Fibroblast of the aortic adventitia (primary cell): Measurements from ENCODE around the gene TEKTIP1. TPM values are rescaled to one million over a fixed set of nuclear protein-coding genes. Genes with fewer than 3 reads are reported as not detected.

Experiments used
- DNase-seq: peaks from one replicate; pipeline ENCODE4 v3.0.0-alpha.2; 2010; ENCODE audit warnings: low read depth
- H3K4me3 ChIP-seq: 2 replicates; pipeline ENCODE4 v1.5.1; 2011; ENCODE audit warnings: low read depth, mild to moderate bottlenecking, control low read depth, low read length, moderate library complexity
- CTCF ChIP-seq: IDR thresholded peaks from 2 replicates; pipeline ENCODE4 v1.5.1; 2011; ENCODE audit warnings: mild to moderate bottlenecking, low read length, control low read depth, inconsistent platforms; ENCODE audit not compliant: insufficient read depth
- total RNA-seq: library from RNA; depleted of rRNA; stranded (reverse); fragments of >200 nt; gene quantifications from 2 replicates; pipeline ENCODE4 v1.2.3, GENCODE V29; 2012; ENCODE audit warnings: low replicate concordance

TEKTIP1 gene
- total RNA-seq, 1 donor, result not detected

DNA sequence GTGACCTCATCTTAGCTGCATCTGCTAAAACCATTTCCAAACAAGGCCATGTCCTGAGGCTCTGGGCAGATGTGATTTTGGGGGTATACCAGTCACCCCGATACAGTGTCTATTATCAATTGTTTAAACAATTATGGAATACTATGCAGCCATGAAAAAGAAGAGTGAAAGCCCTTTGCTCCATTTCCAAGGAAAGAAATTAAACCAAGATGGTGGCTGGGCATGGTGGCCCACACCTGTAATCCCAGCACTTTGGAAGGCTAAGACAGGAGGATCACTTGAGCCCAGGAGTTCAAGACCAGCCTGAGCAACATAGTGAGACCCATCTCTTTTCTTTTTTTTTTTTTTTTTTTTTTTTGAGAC, 763 bp downstream of the TEKTIP1 start:
- DNase-seq, result no peak
- no peak for TF ChIP-seq CTCF
- no peak overlapping the region for H3K4me3 ChIP-seq

GRCh38 chr19:3543150-3544057, 4.4 kb downstream of the TEKTIP1 start:
- DNase-seq, result no peak
- no peak for TF ChIP-seq CTCF
- no peak overlapping the region for H3K4me3 ChIP-seq

GRCh38 chr19:3544058-3544376, 5.0 kb downstream of the TEKTIP1 start:
- DNase-seq, result no peak
- TF ChIP-seq CTCF, result no peak
- no peak overlapping the region for H3K4me3 ChIP-seq

GRCh38 chr19:3544742-3545668, 6.0 kb downstream of the TEKTIP1 start:
- DNase-seq, result peak; percentile 49
- TF ChIP-seq CTCF, result peak; percentile 97
- no peak overlapping the region for H3K4me3 ChIP-seq

DNA sequence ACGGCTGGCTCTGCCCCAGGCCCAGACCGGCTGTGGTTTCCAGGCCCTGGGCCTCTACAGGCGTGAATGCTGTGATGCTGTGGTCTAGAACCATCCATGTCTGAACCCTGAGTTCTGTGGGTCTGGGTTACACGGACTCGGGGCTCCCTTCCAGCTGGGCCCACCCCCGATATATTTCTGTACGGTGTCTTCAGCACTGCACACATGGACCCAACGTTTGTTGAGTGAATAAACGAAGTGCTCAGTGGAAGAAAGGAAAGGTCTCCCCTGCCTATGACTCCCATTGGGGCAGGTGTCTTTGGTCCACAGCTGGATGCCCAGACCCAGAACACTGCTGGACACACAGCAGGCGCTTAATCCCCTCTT, 6.7 kb downstream of the TEKTIP1 start:
- no peak for DNase-seq
- no peak for TF ChIP-seq CTCF
- H3K4me3 ChIP-seq, result no peak overlapping the region

DNA sequence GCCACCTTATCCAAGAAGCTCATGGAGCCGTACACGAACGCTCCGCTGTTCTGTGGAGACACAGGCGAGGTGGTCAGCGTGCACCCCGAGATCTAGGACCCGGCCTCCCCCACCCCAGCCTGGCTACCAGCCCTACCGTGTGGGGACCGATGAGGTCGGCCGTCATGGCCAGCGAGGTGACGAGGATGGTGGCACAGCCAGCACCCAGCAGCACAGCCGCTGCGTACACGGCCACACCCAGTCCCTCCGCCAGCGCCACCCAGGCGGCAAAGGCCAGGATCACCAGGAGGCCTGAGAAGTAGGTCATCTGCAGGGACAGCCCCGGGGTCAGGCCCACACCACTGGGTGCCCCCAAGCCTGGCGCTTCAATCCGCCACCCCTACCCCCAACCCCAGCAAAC, 7.1 kb downstream of the TEKTIP1 start:
- no peak overlapping the region for H3K4me3 ChIP-seq
- TF ChIP-seq CTCF, result no peak
- DNase-seq, result no peak
